HL-60/S4 treated with retinoic acid at 250 ng/mL for 4 days and 3 days (cell line): ENCODE data around the gene SRSF12.

Experiments used
- in situ Hi-C: fragments of 300-500 bp; cut with MboI; formaldehyde crosslinking; loops from 2 replicates; pipeline ENCODE4 v1.7.0; 2022; ENCODE audit warnings: low sequenced_read_pairs

SRSF12 gene

GRCh38 chr6:89117211-89118108 lies at the start of gene SRSF12:
SRSF12 (minus strand) TSS chr6:89118071; CDS start chr6:89117887, 184 bp downstream.
- in situ Hi-C loops: no loop called here

- in situ Hi-C loops: no loop called here
These were observed 44.1 kb upstream of the SRSF12 start for GRCh38 chr6:89162047-89162371.

GRCh38 chr6:89161326-89162046 lies 43.6 kb upstream of the SRSF12 start:
- in situ Hi-C loops: no loop called here

DNA sequence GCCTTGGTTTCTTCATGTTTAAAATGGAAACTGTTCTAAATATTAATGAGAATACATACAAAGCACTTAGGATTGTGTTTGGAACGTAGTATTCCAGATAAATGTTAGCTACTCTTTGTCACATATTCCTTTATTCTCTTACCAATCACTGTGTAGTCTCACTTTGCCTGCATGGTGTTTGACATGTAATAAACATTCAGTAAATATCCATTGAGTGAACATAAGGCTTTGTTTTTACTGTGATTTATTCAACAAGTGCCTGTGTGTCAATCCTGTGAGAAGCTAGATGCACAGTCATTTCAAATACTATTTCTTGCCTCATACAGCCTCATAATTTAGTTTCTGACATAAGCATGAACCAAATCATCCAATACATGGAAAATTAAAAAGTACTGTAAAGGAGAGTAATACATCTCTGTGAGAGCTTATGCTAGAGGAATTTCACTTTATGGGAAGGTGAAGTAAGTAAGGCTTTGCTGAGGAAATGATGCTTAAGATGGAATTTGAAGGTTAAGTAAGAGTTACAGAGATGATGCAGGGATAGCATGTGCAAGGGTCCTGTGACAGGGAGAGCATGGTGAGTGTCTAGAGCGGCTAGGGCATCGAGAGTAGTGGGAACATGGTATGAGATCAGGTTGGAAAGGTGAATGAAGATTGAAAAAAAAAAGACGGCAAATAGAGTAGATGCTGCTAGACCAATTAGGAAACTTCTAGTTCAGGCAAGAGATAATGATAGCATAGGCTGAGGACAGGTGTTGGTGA lies 42.6 kb upstream of the SRSF12 start:
- in situ Hi-C loops: no loop called here

DNA sequence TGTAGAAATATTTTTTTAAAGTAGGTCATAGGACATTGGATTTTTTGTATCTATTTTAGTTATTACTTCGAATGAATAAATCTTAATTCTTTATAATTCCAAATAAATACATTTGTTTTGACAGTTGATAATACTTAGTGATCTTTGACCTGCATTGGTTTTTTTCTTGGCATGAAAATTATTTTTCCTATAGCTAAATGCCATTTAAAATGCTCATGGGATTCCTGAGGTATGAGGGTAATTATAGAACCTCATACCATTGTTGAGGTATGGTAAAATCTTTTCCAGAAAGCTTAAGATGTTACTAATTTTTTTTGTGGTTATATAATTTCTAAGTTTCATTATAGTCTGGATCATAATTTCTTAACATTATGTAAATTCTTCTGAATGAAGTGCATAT lies 36.3 kb upstream of the SRSF12 start:
- in situ Hi-C loops: no loop called here

GRCh38 chr6:89148016-89148750 lies 30.3 kb upstream of the SRSF12 start:
- in situ Hi-C loops: no loop called here

DNA sequence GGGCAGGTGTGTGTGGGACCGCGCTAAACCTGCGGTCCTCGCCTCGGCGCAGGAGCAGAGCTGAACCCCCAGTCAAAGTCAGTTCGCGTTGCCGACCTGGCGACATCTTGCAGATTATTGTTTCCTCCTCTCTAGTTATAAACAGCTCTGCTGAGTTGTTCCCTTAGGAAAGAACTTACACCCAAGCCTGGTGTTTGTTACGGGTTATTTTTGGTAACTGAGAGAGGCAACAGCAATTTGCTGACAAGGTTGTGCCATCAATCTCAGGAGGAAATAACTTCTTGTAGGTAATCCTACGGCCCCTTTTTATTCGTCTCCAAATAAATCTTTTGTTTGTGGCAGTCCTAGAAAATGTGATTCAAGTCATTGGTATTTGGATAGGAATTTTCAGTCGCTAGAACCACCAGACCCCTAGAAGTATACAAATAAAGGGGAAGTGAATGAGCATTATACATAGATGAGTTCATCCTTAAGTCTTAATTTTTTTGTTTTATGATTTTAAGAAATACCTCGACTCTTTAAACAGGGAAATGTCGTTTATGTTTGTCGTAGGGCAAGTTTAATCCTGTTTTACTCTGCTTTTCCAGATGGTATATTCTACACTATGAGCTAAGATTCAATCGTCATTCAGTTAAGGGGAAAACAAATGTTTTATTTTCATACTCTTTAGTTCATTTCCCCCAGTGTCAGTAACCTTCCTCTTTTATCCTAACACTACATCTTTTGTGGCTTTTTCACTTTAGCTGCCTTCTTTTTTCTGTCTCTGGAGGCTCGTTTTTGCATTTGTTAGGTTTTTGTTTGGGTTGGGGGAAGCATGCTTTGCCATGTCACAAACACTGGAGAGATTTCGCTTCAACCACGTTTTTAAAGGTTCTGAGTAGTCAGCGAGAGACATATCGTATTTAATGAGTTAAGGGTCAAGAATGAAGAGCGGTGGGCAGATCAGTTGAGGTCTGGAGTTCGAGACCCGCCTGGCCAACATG lies 29.1 kb upstream of the SRSF12 start:
- in situ Hi-C loops: no loop called here

DNA sequence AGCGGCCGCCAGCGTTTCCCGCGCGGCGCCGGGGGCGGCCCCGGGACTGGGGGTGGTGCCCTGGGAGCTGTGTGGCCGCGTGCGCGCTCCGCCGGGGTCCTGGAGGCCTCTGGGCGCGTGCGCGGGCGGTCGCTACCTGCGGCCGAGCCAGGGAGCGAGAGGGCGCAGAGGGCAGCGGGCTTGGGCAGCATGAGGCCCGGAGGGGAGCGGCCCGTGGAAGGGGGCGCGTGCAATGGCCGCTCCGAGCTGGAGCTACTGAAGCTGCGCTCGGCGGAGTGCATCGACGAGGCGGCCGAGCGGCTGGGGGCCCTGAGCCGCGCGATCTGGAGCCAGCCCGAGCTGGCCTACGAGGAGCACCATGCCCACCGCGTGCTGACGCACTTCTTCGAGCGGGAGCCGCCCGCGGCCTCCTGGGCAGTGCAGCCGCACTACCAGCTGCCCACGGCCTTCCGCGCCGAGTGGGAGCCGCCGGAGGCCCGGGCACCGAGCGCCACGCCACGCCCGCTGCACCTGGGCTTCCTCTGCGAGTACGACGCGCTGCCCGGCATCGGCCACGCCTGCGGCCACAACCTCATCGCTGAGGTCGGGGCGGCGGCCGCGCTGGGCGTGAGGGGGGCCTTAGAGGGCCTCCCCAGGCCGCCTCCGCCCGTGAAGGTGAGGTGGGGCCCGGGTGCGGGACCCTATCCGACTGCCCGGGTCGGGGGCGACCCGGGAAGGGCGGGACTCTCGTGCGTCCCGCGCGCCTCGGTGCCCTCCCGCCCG lies 28.3 kb upstream of the SRSF12 start, which contains the start of gene PM20D2:
Gene PM20D2, plus strand, starts transcription at position 100 of the 762 bp plus-strand sequence. Its CDS starts 90 bp downstream, at position 190.
- in situ Hi-C loops: no loop called here

- in situ Hi-C loops: no loop called here
These were observed 27.5 kb upstream of the SRSF12 start for GRCh38 chr6:89145091-89145955.

- in situ Hi-C loops: no loop called here
These were observed 26.6 kb upstream of the SRSF12 start for GRCh38 chr6:89144354-89144906.

- in situ Hi-C loops: no loop called here
These were observed 22.7 kb upstream of the SRSF12 start for GRCh38 chr6:89140347-89141156.

- in situ Hi-C loops: no loop called here
These were observed 21.9 kb upstream of the SRSF12 start for GRCh38 chr6:89139509-89140346.

DNA sequence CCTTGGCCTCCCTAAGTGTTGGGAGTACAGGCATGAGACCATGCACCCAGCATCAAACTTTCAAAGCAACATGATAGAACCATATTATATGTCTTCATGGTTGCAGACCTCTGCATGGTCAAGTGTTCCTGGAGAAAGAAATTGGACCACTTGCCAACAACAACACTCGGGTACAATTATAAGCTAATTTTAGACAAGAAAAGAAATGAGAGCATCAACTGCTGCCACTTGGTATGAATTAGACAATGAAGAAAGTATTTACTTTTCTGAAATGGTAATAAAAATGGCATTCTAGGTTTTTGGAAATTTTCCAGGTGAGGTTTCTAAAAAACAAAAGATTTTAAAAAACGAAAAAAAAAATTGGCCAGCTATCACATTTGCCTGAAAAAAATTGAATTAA lies 20.3 kb upstream of the SRSF12 start:
- in situ Hi-C loops: no loop called here

GRCh38 chr6:89134723-89135122 lies 16.9 kb upstream of the SRSF12 start:
- in situ Hi-C loops: no loop called here

- in situ Hi-C loops: no loop called here
These were observed 16.1 kb upstream of the SRSF12 start for GRCh38 chr6:89133981-89134380.

DNA sequence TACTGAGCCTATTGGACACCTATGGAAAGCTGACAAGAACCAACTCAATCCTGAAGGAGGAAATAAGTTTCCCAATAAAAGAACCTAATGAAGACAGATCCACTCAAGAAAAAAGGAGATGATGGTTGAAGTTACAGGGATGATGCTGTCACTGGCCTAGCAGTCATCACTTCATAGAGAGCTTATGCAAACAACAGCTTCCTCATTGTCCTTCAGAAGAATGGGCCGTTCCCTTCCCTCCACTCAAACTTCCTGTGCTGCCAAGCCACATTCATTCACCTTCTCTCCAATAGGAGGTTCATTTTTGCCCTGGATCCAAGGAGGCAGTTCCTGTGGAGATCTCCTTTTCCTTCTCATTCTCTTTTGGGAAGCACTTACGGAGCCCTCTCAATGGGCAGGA lies 14.2 kb upstream of the SRSF12 start:
- in situ Hi-C loops: no loop called here
